Measurements from ENCODE around the gene FOXN3.

FOXN3 gene

DNA sequence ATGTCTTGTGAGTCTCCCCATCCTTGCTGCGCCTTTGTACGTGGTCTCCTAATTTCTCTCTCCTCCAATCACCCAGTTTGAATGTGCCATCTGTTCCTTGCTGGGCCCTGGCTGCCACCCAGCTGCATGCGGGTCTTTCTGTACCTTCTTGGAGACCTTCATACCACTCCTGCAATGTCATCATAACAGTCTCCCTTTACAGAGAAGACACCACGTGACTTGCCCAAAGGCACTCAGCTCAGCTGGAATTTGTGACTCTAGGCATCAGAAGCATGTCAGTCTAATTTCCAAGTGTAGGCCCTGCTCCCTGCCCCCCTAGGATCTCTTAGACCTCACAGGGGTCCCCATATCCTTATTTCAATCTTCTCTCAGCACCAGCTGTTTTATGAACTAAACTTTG, 308.4 kb downstream of the FOXN3 start:
- ChIA-PET CTCF (interaction anchor here (0.6 kb wide), 1 partner anchor 8 kb away, joined by 3 read pairs; no protein-coding TSS in a partner anchor), POLR2A (no interaction called here)
- H3K27ac ChIP-seq (ENCODE audit: insufficient read depth in 1 of 2, low read depth in 1 of 2, low read length in 2 of 2, poor library complexity in 1 of 2, severe bottlenecking in 2 of 2), result no peak overlapping the region
- 94% methylated on average over 4 of the region's 4 CpGs for WGBS (ENCODE audit: insufficient coverage)
- H3K4me1 ChIP-seq (ENCODE audit: control extremely low read depth in 1 of 4, control insufficient read depth in 4 of 4, insufficient read depth in 4 of 4, low read length in 3 of 4), result peaks cover 0 to 9% (median 2%) of the 10 kb centered on the region in 4 experiments
- H3K4me3 ChIP-seq (ENCODE audit: control insufficient read depth in 1 of 7, extremely low read depth in 1 of 7, insufficient read depth in 4 of 7, low read depth in 2 of 7, low read length in 6 of 7), result no peak overlapping the region
- H3K9me3 ChIP-seq (ENCODE audit: control extremely low read depth in 1 of 5, control insufficient read depth in 4 of 5, insufficient read depth in 2 of 5, low read depth in 1 of 5, low read length in 4 of 5), result peaks cover 0 to 11% (median 4%) of the 10 kb centered on the region in 5 experiments
- no peaks in the 10 kb centered on the region for H3K36me3 ChIP-seq (ENCODE audit: control insufficient read depth in 4 of 4, insufficient read depth in 4 of 4, low read length in 3 of 4)
- H3K27me3 ChIP-seq (replicated peaks in 2 of 5; ENCODE audit: control insufficient read depth in 4 of 5, insufficient read depth in 5 of 5, low read length in 4 of 5), result no peaks in the 10 kb centered on the region
- DNase-seq, result no peak

GRCh38 chr14:89107626-89108025, 309.4 kb downstream of the FOXN3 start:
- Histone ChIP-seq H3K36me3 (ENCODE audit: control insufficient read depth in 4 of 4, insufficient read depth in 4 of 4, low read length in 3 of 4) (no peaks in the 10 kb centered on the region), H3K27ac (ENCODE audit: insufficient read depth in 1 of 2, low read depth in 1 of 2, low read length in 2 of 2, poor library complexity in 1 of 2, severe bottlenecking in 2 of 2) (no peak overlapping the region), H3K4me1 (ENCODE audit: control extremely low read depth in 1 of 4, control insufficient read depth in 4 of 4, insufficient read depth in 4 of 4, low read length in 3 of 4) (peaks cover 0 to 9% (median 2%) of the 10 kb centered on the region in 4 experiments), H3K4me3 (ENCODE audit: control insufficient read depth in 1 of 7, extremely low read depth in 1 of 7, insufficient read depth in 4 of 7, low read depth in 2 of 7, low read length in 6 of 7) (no peak overlapping the region), H3K27me3 (replicated peaks in 2 of 5; ENCODE audit: control insufficient read depth in 4 of 5, insufficient read depth in 5 of 5, low read length in 4 of 5) (no peaks in the 10 kb centered on the region), H3K9me3 (ENCODE audit: control extremely low read depth in 1 of 5, control insufficient read depth in 4 of 5, insufficient read depth in 2 of 5, low read depth in 1 of 5, low read length in 4 of 5) (peaks cover 0 to 11% (median 4%) of the 10 kb centered on the region in 5 experiments)
- CTCF ChIA-PET, result interaction anchor here (1.2 kb wide), 1 partner anchor 44 kb away, joined by 3 read pairs; no protein-coding TSS in a partner anchor
- 33% methylated on average over 3 of the region's 5 CpGs for WGBS (ENCODE audit: insufficient coverage)
- POLR2A ChIA-PET, result no interaction called here
- DNase-seq, result peak in 2 of 3 donors; percentile 7 to 22

Data from common myeloid progenitor, CD34-positive (primary cell).